Stimulated activated CD4-positive, alpha-beta T cell treated with anti-CD3 and anti-CD28 coated beads, Interleukin-15, amount 100 ng/mL, for 48 hours (primary cell): ENCODE measurements around the gene LSM4.
"Not testable (repeated sequence)": the region's sequence is repeated elsewhere in the genome, so short reads cannot be mapped to it uniquely, and the experiment has no call there.

Experiments used
- DNase-seq, 2 donors: peaks; one replicate each; pipeline ENCODE4 v3.0.0-alpha.2; 2020; ENCODE audit warnings: low read depth in 2 of 2

Gene LSM4

DNA sequence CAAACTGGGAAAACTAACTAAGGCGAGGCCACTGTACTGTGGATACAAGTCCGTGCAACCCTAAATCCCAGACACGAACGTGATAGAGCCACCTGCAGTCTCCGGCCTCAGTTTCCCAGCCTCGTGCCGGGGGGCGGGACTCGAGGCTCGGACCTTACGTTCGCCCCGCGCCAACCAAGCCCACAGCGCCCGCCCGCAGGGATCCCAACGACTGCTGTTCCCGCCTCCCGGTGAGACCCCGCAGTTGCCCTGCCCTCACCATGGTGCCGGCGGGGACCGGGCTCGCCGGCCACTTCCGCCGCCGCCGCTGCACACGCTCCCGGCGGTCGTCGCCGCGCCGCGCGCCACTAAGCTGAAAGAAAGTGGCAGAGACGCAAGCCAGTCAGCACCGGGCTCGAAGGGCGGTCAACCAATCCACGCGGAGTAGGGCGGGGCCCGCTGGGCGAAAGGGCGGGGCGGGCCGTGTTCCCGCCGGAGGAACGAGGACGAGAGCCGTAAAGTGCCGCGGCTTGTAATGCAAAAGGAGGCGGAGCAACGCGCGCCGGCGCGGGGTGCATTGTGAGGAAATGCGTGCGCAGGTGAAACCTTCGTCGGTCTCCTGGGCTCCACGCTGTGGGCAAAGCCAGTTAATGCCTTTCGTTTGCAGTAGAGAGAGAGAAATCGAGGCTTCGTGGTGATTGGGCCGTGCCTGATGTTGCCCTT lies at the start of gene LSM4:
Gene LSM4, minus strand, starts transcription at position 318 of the 702 bp plus-strand sequence. Its CDS starts 56 bp downstream, at position 262.
- peak; percentile 99 for DNase-seq

GRCh38 chr19:18368504-18369222 lies 45.8 kb upstream of the LSM4 start:
- no peak for DNase-seq

DNA sequence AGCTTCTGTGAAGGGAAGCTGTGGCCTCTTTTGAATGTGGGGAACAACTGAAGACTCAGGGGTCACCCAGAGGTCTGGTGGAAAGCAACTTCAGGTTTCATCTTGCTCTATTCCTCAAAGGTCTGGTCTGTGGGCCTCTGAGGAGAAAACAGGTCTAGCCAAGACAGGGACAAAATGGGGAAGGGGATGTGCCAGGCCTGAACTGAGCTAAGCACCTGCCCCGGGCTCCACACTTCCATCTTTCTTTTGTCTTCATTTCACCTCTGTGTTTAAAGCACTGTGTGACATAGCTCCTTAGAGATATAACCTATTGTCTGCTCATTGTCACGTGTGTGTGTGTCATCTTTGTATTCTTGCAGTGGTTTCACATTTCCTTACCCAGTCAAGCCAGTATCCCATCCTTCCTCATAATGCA lies 43.2 kb upstream of the LSM4 start:
- DNase-seq, result no peak

- no peak for DNase-seq
Measured at GRCh38 chr19:18364826-18365528, 42.1 kb upstream of the LSM4 start.

GRCh38 chr19:18364277-18364825 lies 41.5 kb upstream of the LSM4 start:
- not testable (repeated sequence) for DNase-seq

- DNase-seq, result no peak
Measured at GRCh38 chr19:18363787-18364186, 40.9 kb upstream of the LSM4 start.

- no peak for DNase-seq
Measured at GRCh38 chr19:18362934-18363542, 40.2 kb upstream of the LSM4 start.

DNA sequence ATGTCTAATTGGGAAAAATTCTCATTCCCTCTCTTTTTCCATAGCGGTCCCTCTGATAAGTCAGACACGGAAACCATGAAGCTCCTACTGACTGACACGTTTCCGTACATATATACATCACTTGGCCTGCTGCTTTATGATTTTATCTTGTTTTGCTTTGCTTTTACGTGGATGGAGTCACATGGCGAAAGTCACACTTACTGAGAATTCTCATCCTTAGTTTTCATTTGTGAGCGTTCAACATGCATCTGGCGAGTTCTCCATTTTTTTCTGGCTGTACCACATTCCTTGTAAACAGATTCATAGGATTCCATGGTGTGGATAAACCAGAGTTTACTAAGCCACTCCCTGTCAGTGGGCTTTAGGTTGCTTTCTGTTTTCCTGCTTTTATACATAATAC lies 38.8 kb upstream of the LSM4 start:
- DNase-seq, result no peak

DNA sequence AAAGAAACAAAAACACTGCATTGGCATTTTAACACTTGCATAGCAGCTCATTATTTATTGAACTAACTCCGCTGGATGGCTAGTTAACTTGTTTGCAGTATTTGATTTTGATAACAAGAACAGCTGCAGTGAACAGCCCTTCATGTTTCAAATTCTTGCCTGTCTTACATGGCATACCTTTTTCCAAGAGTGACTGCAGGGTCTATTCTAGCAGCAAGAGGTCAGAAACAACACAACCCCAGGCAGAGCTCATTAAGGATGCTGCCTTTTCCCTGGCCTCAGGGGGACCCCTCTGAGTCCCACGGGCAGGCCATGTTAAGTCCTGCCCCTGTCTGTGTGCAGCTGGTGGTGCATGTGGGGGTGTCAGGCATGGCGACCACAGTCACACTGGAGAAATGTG lies 34.2 kb upstream of the LSM4 start:
- DNase-seq, result no peak

DNA sequence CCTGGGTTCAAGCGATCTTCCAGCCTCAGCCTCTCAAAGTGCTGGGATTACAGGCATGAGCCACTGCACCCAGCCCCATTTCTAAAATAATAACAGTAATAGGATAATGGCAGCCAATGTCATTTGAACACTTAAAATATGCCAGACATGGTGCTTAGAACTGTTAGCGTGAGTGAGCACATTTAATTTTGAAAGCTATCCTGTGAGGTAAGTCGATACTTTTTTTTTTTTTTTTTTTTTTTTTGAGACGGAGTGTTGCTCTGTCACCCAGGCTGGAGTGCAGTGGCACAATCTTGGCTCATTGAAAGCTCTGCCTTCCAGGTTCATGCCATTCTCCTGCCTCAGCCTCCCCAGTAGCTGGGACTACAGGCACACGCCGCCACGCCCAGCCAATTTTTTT lies 31.9 kb upstream of the LSM4 start:
- DNase-seq, result not testable (repeated sequence)

- no peak for DNase-seq
Measured at GRCh38 chr19:18353378-18354005, 30.6 kb upstream of the LSM4 start.

DNA sequence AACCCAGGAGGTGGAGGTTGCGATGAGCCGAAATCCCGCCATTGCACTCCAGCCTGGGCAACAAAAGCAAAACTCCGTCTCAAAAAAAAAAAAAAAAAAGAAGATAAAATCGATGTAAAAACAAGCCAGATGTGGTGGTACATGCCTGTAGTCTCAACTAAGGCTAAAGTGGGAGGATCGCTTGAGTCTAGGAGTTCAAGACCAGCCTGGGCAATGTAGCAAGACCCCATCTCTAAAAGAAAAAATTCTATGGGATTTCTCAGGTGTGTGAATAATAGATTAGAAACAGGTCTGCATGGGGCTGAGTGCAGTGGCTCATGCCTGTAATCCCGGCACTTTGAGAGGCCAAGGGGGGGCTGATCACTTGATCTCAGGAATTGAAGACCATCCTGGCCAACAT lies 28.7 kb upstream of the LSM4 start:
- no peak for DNase-seq

DNA sequence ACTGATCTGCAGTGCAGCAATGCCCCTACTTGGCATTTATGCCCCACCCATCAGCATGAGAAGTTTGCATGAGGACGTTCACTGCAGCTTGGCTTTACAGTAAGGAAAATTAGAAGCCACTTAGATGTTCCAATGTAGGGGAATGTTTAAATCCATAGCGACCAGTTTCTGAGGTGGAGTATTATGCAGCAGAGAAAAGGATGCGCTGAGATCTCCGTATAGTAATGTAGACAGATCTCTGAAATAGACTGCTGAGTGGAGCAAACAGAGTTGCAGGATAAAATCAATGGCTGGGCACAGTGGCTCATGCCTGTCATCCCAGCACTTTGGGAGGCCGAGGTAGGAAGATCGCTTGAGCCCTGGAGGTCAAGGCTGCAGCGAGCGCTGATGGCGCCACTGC lies 27.6 kb upstream of the LSM4 start:
- DNase-seq, result no peak

DNA sequence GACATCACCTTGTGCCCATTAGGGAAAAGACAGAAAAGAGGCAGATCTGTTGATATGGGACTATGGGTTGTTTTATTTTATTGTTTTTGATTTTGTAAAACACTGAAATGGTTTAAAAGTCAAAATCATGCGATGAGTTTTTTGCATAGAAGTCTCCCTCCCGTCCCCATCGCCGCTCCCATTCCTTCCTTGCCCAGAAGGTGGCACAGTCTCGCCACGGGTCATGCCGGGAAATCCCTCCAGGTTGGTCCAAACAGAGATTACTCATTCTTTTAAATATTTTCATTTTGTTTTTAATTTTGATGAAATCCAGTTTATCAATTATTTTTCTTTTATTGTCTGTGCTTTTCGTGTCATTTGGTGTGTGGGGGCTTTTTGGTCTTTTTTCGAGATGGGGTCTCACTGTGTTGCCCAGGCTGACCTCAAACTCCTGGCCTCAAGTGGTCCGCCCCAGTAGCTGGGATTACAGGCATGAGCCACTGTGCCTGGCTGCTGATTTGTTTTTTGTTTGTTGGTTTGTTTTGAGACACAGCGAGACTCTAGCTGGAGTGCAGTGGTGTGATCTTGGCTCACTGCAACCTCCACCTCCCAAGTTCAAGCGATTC lies 26.8 kb upstream of the LSM4 start:
- peak in 1 of 2 donors; percentile 20 for DNase-seq

DNA sequence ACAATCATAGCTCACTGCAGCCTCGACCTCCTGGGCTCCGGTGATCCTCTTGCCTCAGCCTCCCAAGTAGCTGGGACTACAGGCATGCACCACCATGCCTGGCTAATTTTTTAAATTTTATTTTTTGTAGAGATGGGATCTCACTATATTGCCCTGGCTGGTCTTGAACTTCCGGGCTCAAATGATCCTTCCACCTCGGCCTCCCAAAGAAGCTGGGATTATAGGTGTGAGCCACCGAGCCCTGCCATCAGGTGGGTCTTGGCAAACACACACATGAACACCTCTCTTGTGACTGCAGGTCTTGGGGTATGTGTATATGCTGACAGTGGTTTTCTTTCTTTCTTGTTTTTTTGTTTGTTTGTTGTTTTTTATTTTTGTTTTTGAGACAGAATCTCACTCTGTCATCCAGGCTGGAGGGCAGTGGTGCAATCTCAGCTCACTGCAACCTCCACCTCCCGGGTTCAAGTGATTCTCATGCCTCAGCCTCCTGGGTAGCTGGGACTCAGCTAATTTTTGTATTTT lies 26.0 kb upstream of the LSM4 start:
- DNase-seq, result not testable (repeated sequence)

DNA sequence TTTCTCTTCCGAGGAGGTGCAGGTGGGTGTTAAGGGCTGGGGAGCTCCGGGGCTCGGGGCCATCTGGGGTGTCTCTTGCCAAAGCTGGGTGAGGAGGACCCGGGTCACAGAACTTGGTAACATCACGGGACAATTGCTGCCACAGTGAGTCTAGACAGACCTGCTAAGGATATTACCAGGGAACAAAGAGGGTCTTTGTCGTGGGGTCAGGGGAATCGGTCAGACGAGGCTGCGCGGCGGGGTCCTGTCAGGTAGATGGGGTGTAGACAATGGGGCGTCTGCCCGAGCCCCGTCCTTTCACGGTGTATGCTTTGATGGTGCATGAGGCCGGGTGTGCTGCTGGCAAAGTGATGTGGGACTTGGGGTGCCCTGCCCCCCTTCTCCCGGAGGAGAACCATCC lies 25.3 kb upstream of the LSM4 start:
- DNase-seq, result no peak

DNA sequence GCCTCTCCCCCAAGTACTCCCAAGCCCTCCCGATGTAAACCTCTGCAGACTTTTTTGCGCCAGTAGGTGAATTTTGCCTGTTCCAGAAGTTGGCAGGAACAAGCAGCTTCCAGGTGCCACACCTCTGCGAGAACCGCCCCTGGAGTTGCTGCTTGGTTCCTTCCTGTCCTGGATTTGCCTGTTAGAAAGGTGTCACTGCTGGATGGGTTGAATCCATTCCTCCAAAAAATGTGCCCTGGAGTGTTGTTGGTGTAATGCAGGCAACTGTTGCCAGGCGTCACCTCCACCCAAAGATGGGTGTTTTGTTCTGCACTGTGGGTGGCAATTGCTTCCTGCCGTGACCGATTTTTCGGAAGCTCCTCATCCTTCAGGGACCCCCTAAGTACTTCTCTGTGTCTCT lies 23.2 kb upstream of the LSM4 start:
- no peak for DNase-seq

GRCh38 chr19:18345296-18345695 lies 22.4 kb upstream of the LSM4 start:
- DNase-seq, result no peak

DNA sequence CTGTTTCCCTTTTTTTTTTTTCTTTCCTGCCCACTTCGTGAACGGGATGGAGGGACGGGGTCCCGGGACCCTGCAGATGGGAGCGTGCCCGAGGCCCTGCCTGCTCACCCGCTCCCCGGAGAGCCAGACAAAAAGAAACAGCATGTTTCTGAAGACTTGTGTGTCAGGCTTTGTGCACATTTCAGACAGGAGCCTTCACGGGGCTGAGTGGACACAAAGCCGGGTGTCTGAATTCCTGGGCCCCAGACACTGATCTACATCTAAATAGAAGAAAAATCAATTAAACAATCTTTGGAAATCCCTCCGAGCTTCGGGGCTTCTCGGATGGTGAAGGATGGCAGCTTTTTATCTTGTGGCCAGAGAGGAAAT lies 21.7 kb upstream of the LSM4 start:
- DNase-seq, result no peak

DNA sequence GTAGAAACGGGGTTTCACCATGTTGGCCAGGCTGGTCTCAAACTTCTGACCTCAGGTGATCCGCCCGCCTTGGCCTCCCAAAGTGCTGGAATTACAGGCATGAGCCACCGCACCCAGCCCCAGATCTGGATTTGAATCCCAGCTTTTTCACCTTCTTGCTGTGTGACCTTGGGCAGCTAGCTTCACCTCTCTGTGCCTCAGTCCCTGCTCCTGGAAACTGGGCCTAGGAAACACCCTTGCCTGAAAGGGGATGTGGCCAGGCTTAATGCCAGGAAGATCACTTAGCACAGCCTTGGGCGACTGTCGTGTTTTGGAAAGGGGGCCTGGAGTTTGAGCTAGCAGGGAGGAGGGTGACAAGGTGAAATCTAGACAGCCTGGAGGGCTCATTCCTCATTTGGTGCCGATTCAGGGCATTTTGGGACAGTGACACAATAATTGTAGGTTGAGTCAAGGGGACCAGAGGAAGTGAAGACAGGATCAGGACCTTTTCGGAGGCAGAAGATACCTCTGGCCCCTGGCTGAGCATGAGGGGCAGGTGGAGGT lies 19.3 kb upstream of the LSM4 start:
- DNase-seq, result no peak
